Astrocyte (in vitro differentiated cells and primary cell): ENCODE data around the gene CCDC9. TPM values are rescaled to one million over a fixed set of nuclear protein-coding genes. Genes with fewer than 3 reads are reported as not detected.

Source experiments
- DNase-seq: peaks from one replicate; pipeline ENCODE4 v3.0.0-alpha.2; 2010; ENCODE audit warnings: low read depth
- FAIRE-seq: peaks from 2 replicates; lab custom pipeline; 2011; peaks lifted over from hg19 to GRCh38; lab: Jason Lieb, UNC
- H2AFZ ChIP-seq: 2 replicates; pipeline ENCODE4 v1.6.0; 2012; ENCODE audit warnings: low read depth, low read length, inconsistent platforms
- H3K27ac ChIP-seq: 2 replicates; pipeline ENCODE4 v1.5.1; 2011; ENCODE audit warnings: low read depth, low read length, inconsistent platforms
- H3K27me3 ChIP-seq: 2 replicates; pipeline ENCODE4 v1.6.0; 2011; ENCODE audit warnings: low read length, inconsistent platforms; ENCODE audit not compliant: insufficient read depth
- H3K36me3 ChIP-seq: 2 replicates; pipeline ENCODE4 v1.5.1; 2011; ENCODE audit warnings: low read length, inconsistent platforms; ENCODE audit not compliant: insufficient read depth
- H3K4me1 ChIP-seq: 2 replicates; pipeline ENCODE4 v1.5.1; 2011; ENCODE audit warnings: low read length, inconsistent platforms; ENCODE audit not compliant: insufficient read depth
- H3K4me2 ChIP-seq: 2 replicates; pipeline ENCODE4 v1.6.0; 2012; ENCODE audit warnings: low read length, inconsistent platforms
- H3K4me3 ChIP-seq: 2 replicates; pipeline ENCODE4 v1.5.1; 2011; ENCODE audit warnings: low read depth, mild to moderate bottlenecking, low read length, inconsistent platforms; ENCODE audit not compliant: insufficient read depth
- H3K79me2 ChIP-seq: 2 replicates; pipeline ENCODE4 v1.6.0; 2012; ENCODE audit warnings: mild to moderate bottlenecking, low read length, inconsistent platforms; ENCODE audit not compliant: insufficient read depth
- H3K9ac ChIP-seq: 2 replicates; pipeline ENCODE4 v1.6.0; 2012; ENCODE audit warnings: mild to moderate bottlenecking, low read length, inconsistent platforms
- H3K9me3 ChIP-seq: 2 replicates; pipeline ENCODE4 v1.5.1; 2012; ENCODE audit warnings: low read depth, mild to moderate bottlenecking, low read length, inconsistent platforms; ENCODE audit not compliant: insufficient read depth
- H4K20me1 ChIP-seq: 2 replicates; pipeline ENCODE4 v1.6.0; 2012; ENCODE audit warnings: low read length, inconsistent platforms; ENCODE audit not compliant: insufficient read depth
- H3K27ac Mint-ChIP-seq: one replicate; pipeline ENCODE4 v1.8.0; 2021; ENCODE audit warnings: mild to moderate bottlenecking, mixed read lengths; ENCODE audit not compliant: unreplicated experiment
- H3K27me3 Mint-ChIP-seq: one replicate; pipeline ENCODE4 v1.8.0; 2021; ENCODE audit warnings: low read depth, mixed read lengths; ENCODE audit not compliant: unreplicated experiment
- H3K36me3 Mint-ChIP-seq: one replicate; pipeline ENCODE4 v1.8.0; 2021; ENCODE audit warnings: low read depth, mixed read lengths; ENCODE audit not compliant: unreplicated experiment
- H3K4me1 Mint-ChIP-seq: one replicate; pipeline ENCODE4 v1.8.0; 2021; ENCODE audit warnings: low read depth, mixed read lengths; ENCODE audit not compliant: unreplicated experiment
- H3K4me3 Mint-ChIP-seq: one replicate; pipeline ENCODE4 v1.8.0; 2021; ENCODE audit warnings: mild to moderate bottlenecking, moderate library complexity, mixed read lengths; ENCODE audit not compliant: unreplicated experiment
- H3K9me3 Mint-ChIP-seq: one replicate; pipeline ENCODE4 v1.8.0; 2021; ENCODE audit warnings: mild to moderate bottlenecking, mixed read lengths; ENCODE audit not compliant: unreplicated experiment
- EZH2 ChIP-seq: IDR thresholded peaks from 2 replicates; pipeline ENCODE4 v1.6.1; 2012; ENCODE audit warnings: mild to moderate bottlenecking, low read length, inconsistent platforms; ENCODE audit not compliant: insufficient read depth
- total RNA-seq: library from RNA; stranded (reverse); gene quantifications from 2 replicates; pipeline ENCODE4 v1.2.1, GENCODE V29; 2021
- TF ChIP-seq, protein P1 (sequence below): IDR thresholded peaks from 2 replicates; pipeline ENCODE4 v1.5.1; 2011; ENCODE audit warnings: low read depth, mild to moderate bottlenecking, inconsistent platforms, low read length, moderate library complexity; ENCODE audit not compliant: insufficient read depth

The CCDC9 gene
- total RNA-seq, 1 donor from 2014 or later, result 44.6 TPM

DNA sequence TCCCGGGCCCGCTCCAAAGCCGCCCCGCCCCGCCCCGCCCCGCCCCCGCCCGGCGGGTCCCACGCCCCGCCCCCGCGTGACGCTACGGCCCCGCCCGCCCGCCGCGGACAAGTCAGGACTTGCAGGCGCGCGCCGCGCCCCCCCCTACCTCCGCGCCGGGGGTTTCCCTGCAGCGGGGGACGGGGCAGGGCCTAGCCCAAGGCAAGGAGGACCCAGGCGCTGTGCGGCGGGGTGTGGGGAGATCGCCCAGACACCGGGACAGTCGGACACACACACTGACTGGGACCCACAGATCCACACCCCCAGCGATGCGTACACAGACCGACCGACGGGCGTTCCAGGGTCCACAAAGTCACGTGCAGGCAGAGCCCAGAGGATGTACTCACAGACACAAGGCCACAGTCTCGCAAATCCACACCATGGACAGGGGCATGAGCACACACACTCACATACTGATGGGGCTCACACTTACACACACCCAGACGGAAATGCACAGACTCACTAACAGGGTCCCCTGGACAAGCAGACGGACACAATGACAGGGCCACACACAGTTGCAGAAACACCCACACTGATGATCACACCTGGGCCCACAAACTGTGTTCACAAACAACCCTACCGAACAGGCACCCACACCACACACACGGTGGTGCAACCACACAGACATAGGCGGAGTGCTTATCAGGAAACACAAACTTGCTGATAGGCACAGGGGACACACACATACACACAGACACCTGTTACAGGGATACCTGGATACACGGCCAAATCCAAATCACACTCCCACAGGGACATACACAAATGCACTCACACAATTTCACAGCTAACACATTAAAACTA lies 24.9 kb upstream of the CCDC9 start:
- H3K4me1 ChIP-seq, result peaks cover 46% of the 10 kb centered on the region
- H3K9ac ChIP-seq, result peak overlapping the region; percentile 88
- peak overlapping the region; percentile 94 for H3K27ac ChIP-seq
- peaks cover 43% of the 10 kb centered on the region for H3K79me2 ChIP-seq
- FAIRE-seq (no peak), DNase-seq (peak; percentile 81)
- H3K9me3 Mint-ChIP-seq, result peaks cover 2% of the 10 kb centered on the region
- H3K4me3 Mint-ChIP-seq, result peak overlapping the region; percentile 84
- H3K36me3 ChIP-seq, result no peaks in the 10 kb centered on the region
- H4K20me1 ChIP-seq, result peaks cover 20% of the 10 kb centered on the region
- H3K27ac Mint-ChIP-seq, result peak overlapping the region; percentile 97
- peak overlapping the region; percentile 89 for H3K4me3 ChIP-seq
- H3K4me2 ChIP-seq, result peak overlapping the region; percentile 100
- no peaks in the 10 kb centered on the region for H3K27me3 ChIP-seq
- H3K36me3 Mint-ChIP-seq, result peaks cover 2% of the 10 kb centered on the region
- TF ChIP-seq EZH2, result no peak
- TF ChIP-seq, protein P1, sequence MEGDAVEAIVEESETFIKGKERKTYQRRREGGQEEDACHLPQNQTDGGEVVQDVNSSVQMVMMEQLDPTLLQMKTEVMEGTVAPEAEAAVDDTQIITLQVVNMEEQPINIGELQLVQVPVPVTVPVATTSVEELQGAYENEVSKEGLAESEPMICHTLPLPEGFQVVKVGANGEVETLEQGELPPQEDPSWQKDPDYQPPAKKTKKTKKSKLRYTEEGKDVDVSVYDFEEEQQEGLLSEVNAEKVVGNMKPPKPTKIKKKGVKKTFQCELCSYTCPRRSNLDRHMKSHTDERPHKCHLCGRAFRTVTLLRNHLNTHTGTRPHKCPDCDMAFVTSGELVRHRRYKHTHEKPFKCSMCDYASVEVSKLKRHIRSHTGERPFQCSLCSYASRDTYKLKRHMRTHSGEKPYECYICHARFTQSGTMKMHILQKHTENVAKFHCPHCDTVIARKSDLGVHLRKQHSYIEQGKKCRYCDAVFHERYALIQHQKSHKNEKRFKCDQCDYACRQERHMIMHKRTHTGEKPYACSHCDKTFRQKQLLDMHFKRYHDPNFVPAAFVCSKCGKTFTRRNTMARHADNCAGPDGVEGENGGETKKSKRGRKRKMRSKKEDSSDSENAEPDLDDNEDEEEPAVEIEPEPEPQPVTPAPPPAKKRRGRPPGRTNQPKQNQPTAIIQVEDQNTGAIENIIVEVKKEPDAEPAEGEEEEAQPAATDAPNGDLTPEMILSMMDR, result no peak
- H3K9me3 ChIP-seq, result no peaks in the 10 kb centered on the region
- peak overlapping the region; percentile 80 for H2AFZ ChIP-seq
- peaks cover 14% of the 10 kb centered on the region for H3K4me1 Mint-ChIP-seq
- H3K27me3 Mint-ChIP-seq, result no peaks in the 10 kb centered on the region

DNA sequence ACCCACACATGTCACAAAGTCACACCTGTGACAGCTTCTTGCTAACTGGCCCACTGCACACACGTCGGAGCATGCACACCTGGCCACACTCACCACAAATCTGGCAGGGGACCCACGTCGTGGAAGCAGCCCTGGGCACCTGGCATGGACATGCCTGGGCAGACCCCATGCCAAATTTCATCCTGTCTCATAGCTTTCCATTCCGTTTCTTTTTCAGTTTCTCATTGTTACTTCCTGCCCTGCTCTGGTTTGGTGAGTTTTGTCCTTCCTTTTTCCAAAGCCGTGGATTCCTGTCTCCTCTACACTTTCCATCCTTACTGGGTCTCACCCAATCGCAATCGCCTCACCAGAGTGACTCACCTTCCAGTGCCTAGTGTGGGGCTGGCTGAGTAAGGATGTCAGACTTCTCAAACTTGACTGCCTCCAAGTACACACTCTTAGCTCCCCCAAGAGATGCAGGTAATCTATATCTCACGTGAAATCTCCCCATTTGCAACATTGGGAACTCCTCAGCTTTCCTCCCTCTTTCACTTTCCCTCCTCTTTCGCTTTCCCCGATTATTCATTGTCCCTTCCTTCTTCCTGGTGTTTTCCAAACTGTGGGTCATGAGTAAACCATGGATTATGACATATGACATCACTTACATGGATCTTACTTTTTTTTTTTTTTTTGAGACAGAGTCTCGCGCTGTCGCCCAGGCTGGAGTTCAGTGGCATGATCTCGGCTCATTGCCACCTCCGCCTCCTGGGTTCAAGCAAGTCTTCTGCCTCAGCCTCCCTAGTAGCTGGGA lies 23.7 kb upstream of the CCDC9 start:
- Histone ChIP-seq H3K4me1 (peaks cover 34% of the 10 kb centered on the region), H3K27me3 (no peaks in the 10 kb centered on the region), H3K9ac (peak overlapping the region; percentile 88), H3K36me3 (no peaks in the 10 kb centered on the region), H2AFZ (peak overlapping the region; percentile 59), H3K27ac (peak overlapping the region; percentile 94), H3K79me2 (peaks cover 32% of the 10 kb centered on the region), H4K20me1 (peaks cover 20% of the 10 kb centered on the region), H3K4me2 (peak overlapping the region; percentile 89), H3K9me3 (no peaks in the 10 kb centered on the region), H3K4me3 (peak overlapping the region; percentile 55)
- Mint-ChIP-seq H3K27me3 (no peaks in the 10 kb centered on the region), H3K4me3 (peak overlapping the region; percentile 84), H3K27ac (peak overlapping the region; percentile 97), H3K36me3 (no peaks in the 10 kb centered on the region), H3K9me3 (peaks cover 2% of the 10 kb centered on the region), H3K4me1 (peaks cover 14% of the 10 kb centered on the region)
- FAIRE-seq (no peak), DNase-seq (peak; percentile 72)
- TF ChIP-seq, protein P1, result no peak
- no peak for TF ChIP-seq EZH2
